Measurements from ENCODE around the gene BTN2A1.

BTN2A1 gene

GRCh38 chr6:26436018-26436417 is 21.7 kb upstream of the BTN2A1 start:
- Histone ChIP-seq H3K36me3 (ENCODE audit: insufficient read depth, low read length) (no peaks in the 10 kb centered on the region; the same call in 1 of the 2 replicates), H4K20me1 (ENCODE audit: insufficient read depth, low read length) (no peaks in the 10 kb centered on the region), H3K4me1 (ENCODE audit: insufficient read depth, low read length, severe bottlenecking) (peaks cover 18% of the 10 kb centered on the region), H3K4me3 (ENCODE audit: low read depth, low read length, poor library complexity, severe bottlenecking) (no peak overlapping the region), H3K27ac (ENCODE audit: low read depth, low read length, poor library complexity, severe bottlenecking) (no peak overlapping the region), H3K9me3 (ENCODE audit: low read length) (no peaks in the 10 kb centered on the region; the same call in 1 of the 2 replicates), H3K27me3 (ENCODE audit: insufficient read depth, low read length) (no peaks in the 10 kb centered on the region), H3K9me2 (ENCODE audit: low read depth, low read length) (no peaks in the 10 kb centered on the region), H3K9ac (ENCODE audit: low read length) (no peak overlapping the region), H2AFZ (ENCODE audit: low read length) (no peak overlapping the region), H3K4me2 (ENCODE audit: low read length) (no peak overlapping the region), H3K79me2 (ENCODE audit: insufficient read depth, low read length) (no peaks in the 10 kb centered on the region), H3F3A (ENCODE audit: insufficient read depth, low read length) (no peaks in the 10 kb centered on the region)
- TF ChIP-seq CTCF (IDR thresholded peaks at IDR 0.05; ENCODE audit: low read length) (no peak), EZH2 (IDR thresholded peaks at IDR 0.05; ENCODE audit: borderline replicate concordance, low read length) (no peak)

- Histone ChIP-seq H3K9ac (ENCODE audit: low read length) (no peak overlapping the region), H3F3A (ENCODE audit: insufficient read depth, low read length) (no peaks in the 10 kb centered on the region), H3K27me3 (ENCODE audit: insufficient read depth, low read length) (no peaks in the 10 kb centered on the region), H4K20me1 (ENCODE audit: insufficient read depth, low read length) (no peaks in the 10 kb centered on the region), H3K4me3 (ENCODE audit: low read depth, low read length, poor library complexity, severe bottlenecking) (no peak overlapping the region), H3K27ac (ENCODE audit: low read depth, low read length, poor library complexity, severe bottlenecking) (no peak overlapping the region), H3K4me1 (ENCODE audit: insufficient read depth, low read length, severe bottlenecking) (peaks cover 18% of the 10 kb centered on the region), H3K79me2 (ENCODE audit: insufficient read depth, low read length) (no peaks in the 10 kb centered on the region), H3K9me2 (ENCODE audit: low read depth, low read length) (no peaks in the 10 kb centered on the region), H2AFZ (ENCODE audit: low read length) (no peak overlapping the region), H3K36me3 (ENCODE audit: insufficient read depth, low read length) (no peaks in the 10 kb centered on the region; the same call in 1 of the 2 replicates), H3K4me2 (ENCODE audit: low read length) (no peak overlapping the region), H3K9me3 (ENCODE audit: low read length) (no peaks in the 10 kb centered on the region; the same call in 1 of the 2 replicates)
- TF ChIP-seq CTCF (IDR thresholded peaks at IDR 0.05; ENCODE audit: low read length): no peak
- no peak for TF ChIP-seq EZH2 (IDR thresholded peaks at IDR 0.05; ENCODE audit: borderline replicate concordance, low read length)
These were observed 20.2 kb upstream of the BTN2A1 start for GRCh38 chr6:26437550-26437949.

GRCh38 chr6:26438000-26438399 is 19.8 kb upstream of the BTN2A1 start:
- no peak for TF ChIP-seq EZH2 (IDR thresholded peaks at IDR 0.05; ENCODE audit: borderline replicate concordance, low read length)
- no peak for TF ChIP-seq CTCF (IDR thresholded peaks at IDR 0.05; ENCODE audit: low read length)
- Histone ChIP-seq H3K4me3 (ENCODE audit: low read depth, low read length, poor library complexity, severe bottlenecking) (no peak overlapping the region), H3K4me1 (ENCODE audit: insufficient read depth, low read length, severe bottlenecking) (peaks cover 18% of the 10 kb centered on the region), H3K9me3 (ENCODE audit: low read length) (no peaks in the 10 kb centered on the region; the same call in 1 of the 2 replicates), H3K36me3 (ENCODE audit: insufficient read depth, low read length) (no peaks in the 10 kb centered on the region; the same call in 1 of the 2 replicates), H3K4me2 (ENCODE audit: low read length) (no peak overlapping the region), H3K9me2 (ENCODE audit: low read depth, low read length) (no peaks in the 10 kb centered on the region), H3K79me2 (ENCODE audit: insufficient read depth, low read length) (no peaks in the 10 kb centered on the region), H3K9ac (ENCODE audit: low read length) (no peak overlapping the region), H2AFZ (ENCODE audit: low read length) (no peak overlapping the region), H3K27me3 (ENCODE audit: insufficient read depth, low read length) (no peaks in the 10 kb centered on the region), H4K20me1 (ENCODE audit: insufficient read depth, low read length) (no peaks in the 10 kb centered on the region), H3F3A (ENCODE audit: insufficient read depth, low read length) (no peaks in the 10 kb centered on the region), H3K27ac (ENCODE audit: low read depth, low read length, poor library complexity, severe bottlenecking) (no peak overlapping the region)

All from OCI-LY1 (cell line).